Upper lobe of left lung (tissue), 6 donors: ENCODE results near the gene COX6A2. TPM values are rescaled to one million over a fixed set of nuclear protein-coding genes. Genes with fewer than 3 reads are reported as not detected.
A peak's percentile ranks its signal among the peaks of the same experiment; 100 is the strongest.
"Not testable (repeated sequence)": the region's sequence is repeated elsewhere in the genome, so short reads cannot be mapped to it uniquely, and the experiment has no call there.

Experiments used
- ATAC-seq, 2 donors: fragments of 200-7000 bp; cut with Tn5 transposase; one replicate each; pipeline ENCODE4 v1.9.1; 2022; ENCODE audit warnings: mild to moderate bottlenecking in 2 of 2, moderate library complexity in 2 of 2; ENCODE audit not compliant: low FRiP score in 2 of 2
- DNase-seq, 2 donors: peaks; one replicate each; pipeline ENCODE4 v3.0.0-alpha.2; 2019 to 2020
- H3K27ac ChIP-seq, 4 donors: fragments of 200-600 bp; sonication (generic); one replicate each; pipeline ENCODE4 v1.5.1; 2016 to 2019
- H3K27me3 ChIP-seq, 4 donors: fragments of 200-600 bp; sonication (generic); one replicate each; pipeline ENCODE4 v1.5.1; 2017 to 2019
- H3K36me3 ChIP-seq, 4 donors: fragments of 200-600 bp; sonication (generic); one replicate each; pipeline ENCODE4 v1.5.1; 2016 to 2019
- H3K4me1 ChIP-seq, 4 donors: fragments of 200-600 bp; sonication (generic); one replicate each; pipeline ENCODE4 v1.5.1; 2018 to 2019
- H3K4me3 ChIP-seq, 4 donors: fragments of 200-600 bp; sonication (generic); one replicate each; pipeline ENCODE4 v1.5.1; 2017 to 2019; ENCODE audit warnings: mild to moderate bottlenecking in 2 of 4, moderate library complexity in 1 of 4
- H3K9me3 ChIP-seq, 4 donors: fragments of 200-600 bp; sonication (generic); one replicate each; pipeline ENCODE4 v1.5.1; 2018 to 2019
- EP300 ChIP-seq, 4 donors: sonication (generic); formaldehyde crosslinking; IDR thresholded peaks; one replicate each; pipeline ENCODE4 v1.5.1; 2017; ENCODE audit warnings: antibody characterized with exemption in 4 of 4, control low read depth in 2 of 4
- POLR2A ChIP-seq, 4 donors: fragments of 450-650 bp; IDR thresholded peaks; one replicate each; pipeline ENCODE4 v1.5.1; 2016 to 2017; ENCODE audit warnings: antibody characterized with exemption in 4 of 4, mild to moderate bottlenecking in 2 of 4
- POLR2AphosphoS5 ChIP-seq, 2 donors: sonication (generic); formaldehyde crosslinking; IDR thresholded peaks; one replicate each; pipeline ENCODE4 v1.5.1; 2017; ENCODE audit warnings: antibody characterized with exemption in 2 of 2
- WGBS, 2 donors: methylation state at CpG; one replicate each; pipeline ENCODE4 v1.1.5; 2017 to 2018; 5-methylcytosine and 5-hydroxymethylcytosine counted together
- total RNA-seq, 6 donors: library from RNA; depleted of rRNA in 4 of 6; stranded (reverse); fragments of >200 nt in 4 of 6; gene quantifications; one replicate each; pipeline versions ENCODE4 v1.1.0 to v1.2.1, GENCODE V29; 2016 to 2021
- TF ChIP-seq, protein P1 (sequence below), 6 experiments: fragments of 450-650 bp in 4 of 6; fragments of 200-600 bp in 2 of 6; sonication (generic) in 2 of 6; IDR thresholded peaks; one replicate each; pipeline ENCODE4 v1.5.1; 2016 to 2019; ENCODE audit warnings: antibody characterized with exemption in 6 of 6
- donor health status: DM: no; HTN: no; CAD: no; lungs with moderate emphysema.
- donor health status: DM: no; HTN: yes; CAD: no; lungs with severe emphysema.

COX6A2 gene
- total RNA-seq, 6 donors from 2014 or later = not detected

DNA sequence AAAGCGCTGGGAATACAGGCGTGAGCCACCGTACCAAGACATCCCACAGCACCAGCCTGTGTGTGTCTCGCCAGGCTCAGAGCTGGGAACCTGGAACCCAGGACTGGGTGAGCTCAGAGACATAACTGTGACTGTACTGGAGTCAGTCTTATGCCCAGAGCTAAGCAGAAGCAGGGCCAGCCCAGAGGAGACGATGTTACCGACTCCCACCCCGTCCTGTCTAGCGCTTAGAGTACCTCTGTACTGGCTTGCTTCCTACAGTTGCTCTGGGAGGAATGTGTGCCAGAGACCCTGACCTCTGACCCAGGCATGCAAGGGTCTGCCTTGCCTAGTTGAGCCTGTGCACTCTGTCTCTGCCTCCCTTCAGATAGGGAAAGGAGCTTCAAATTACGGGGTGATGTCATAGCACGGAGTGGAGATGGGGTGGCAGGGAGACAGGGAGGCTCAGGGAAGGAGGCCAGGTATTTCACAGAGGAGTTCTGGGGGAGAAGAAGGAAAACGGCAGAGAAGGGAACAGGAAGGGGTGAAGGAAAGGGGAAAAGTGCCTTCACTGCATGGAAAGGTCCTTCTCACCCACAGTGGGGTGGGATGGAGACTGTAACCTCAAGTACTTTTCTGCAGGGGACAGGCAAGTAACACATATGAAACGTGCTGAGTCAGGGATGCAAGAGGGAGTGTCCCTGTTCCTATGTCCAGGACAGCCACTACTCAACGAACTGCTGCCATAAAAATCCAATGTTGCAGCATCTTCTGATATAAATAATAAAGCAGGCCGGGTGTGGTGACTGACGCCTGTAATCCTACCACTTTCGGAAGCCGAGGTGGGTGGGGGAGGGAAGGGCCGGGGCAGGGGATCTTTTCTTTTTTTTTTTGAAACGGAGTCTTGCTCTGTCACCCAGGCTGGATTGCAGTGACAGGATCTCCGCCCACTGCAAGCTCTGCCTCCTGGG, 25.4 kb upstream of the COX6A2 start:
- 56 to 57% methylated on average over 19 to 20 of the region's 20 CpGs for WGBS, 2 donors
- no peak overlapping the region for H3K4me3 ChIP-seq
- DNase-seq = peak in 1 of 2 donors; percentile 56
- peaks cover 0 to 4% (median 0%) of the 10 kb centered on the region in 4 donors for H3K36me3 ChIP-seq
- peak in 1 of 2 donors; percentile 41 for ATAC-seq
- H3K27me3 ChIP-seq = no peaks in the 10 kb centered on the region
- TF ChIP-seq EP300 (IDR thresholded peaks at IDR 0.05) = no peak
- no peak for TF ChIP-seq POLR2A (IDR thresholded peaks at IDR 0.05)
- TF ChIP-seq POLR2AphosphoS5 (IDR thresholded peaks at IDR 0.05) = no peak
- peak overlapping the region; percentile 3 to 68 (median 35) for H3K27ac ChIP-seq
- H3K9me3 ChIP-seq = no peaks in the 10 kb centered on the region
- H3K4me1 ChIP-seq = peaks cover 47 to 70% (median 60%) of the 10 kb centered on the region in 4 donors

- H3K27me3 ChIP-seq = no peaks in the 10 kb centered on the region
- ATAC-seq = peak in 1 of 2 donors; percentile 65
- TF ChIP-seq POLR2AphosphoS5 (IDR thresholded peaks at IDR 0.05) = no peak
- TF ChIP-seq, protein P1, sequence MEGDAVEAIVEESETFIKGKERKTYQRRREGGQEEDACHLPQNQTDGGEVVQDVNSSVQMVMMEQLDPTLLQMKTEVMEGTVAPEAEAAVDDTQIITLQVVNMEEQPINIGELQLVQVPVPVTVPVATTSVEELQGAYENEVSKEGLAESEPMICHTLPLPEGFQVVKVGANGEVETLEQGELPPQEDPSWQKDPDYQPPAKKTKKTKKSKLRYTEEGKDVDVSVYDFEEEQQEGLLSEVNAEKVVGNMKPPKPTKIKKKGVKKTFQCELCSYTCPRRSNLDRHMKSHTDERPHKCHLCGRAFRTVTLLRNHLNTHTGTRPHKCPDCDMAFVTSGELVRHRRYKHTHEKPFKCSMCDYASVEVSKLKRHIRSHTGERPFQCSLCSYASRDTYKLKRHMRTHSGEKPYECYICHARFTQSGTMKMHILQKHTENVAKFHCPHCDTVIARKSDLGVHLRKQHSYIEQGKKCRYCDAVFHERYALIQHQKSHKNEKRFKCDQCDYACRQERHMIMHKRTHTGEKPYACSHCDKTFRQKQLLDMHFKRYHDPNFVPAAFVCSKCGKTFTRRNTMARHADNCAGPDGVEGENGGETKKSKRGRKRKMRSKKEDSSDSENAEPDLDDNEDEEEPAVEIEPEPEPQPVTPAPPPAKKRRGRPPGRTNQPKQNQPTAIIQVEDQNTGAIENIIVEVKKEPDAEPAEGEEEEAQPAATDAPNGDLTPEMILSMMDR (IDR thresholded peaks at IDR 0.05) = no peak
- TF ChIP-seq POLR2A (IDR thresholded peaks at IDR 0.05) = no peak
- no peak for TF ChIP-seq EP300 (IDR thresholded peaks at IDR 0.05)
- H3K36me3 ChIP-seq = peaks cover 0 to 4% (median 0%) of the 10 kb centered on the region in 4 donors
- H3K9me3 ChIP-seq = no peaks in the 10 kb centered on the region
- H3K27ac ChIP-seq = peak overlapping the region; percentile 9 to 68 (median 52)
- DNase-seq = no peak
- H3K4me3 ChIP-seq = no peak overlapping the region
- 67 to 68% methylated on average over 3 of the region's 3 CpGs for WGBS, 2 donors
- peaks cover 40 to 61% (median 56%) of the 10 kb centered on the region in 4 donors for H3K4me1 ChIP-seq
Observed at GRCh38 chr16:31452631-31453106, 24.5 kb upstream of the COX6A2 start.

DNA sequence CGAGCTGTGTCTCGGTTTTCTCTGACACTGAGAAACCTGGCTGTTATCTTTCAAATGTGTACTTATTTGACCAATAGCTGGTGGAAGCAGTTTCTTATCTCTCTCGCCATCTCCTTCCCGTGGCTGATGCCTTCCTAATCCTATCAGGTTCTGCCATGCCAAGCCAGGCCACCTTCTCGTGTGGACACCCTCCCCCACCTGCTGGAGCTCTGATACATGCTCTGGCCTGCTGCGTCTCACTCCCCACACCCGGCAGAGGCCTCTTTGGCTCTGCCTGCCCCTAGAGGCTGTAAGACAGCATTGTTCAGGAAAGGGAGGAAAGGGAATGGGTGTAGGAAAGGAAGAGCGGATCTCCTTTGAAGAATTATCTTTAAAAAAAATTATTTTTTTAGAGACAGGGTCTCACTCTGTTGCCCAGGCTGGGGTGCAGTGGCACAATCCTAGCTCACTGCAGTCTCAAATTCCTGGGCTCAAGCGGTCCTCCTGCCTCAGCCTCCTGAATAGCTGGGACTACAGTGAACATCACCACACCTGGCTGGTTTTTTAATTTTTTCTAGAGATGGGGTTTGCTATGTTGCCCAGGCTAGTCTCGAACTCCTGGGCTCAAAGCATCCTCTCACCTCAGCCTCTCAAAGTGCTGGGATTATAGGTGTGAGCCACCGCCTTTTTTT, 23.7 kb upstream of the COX6A2 start:
- ATAC-seq (peak; percentile 71 to 79), DNase-seq (peak in 1 of 2 donors; percentile 46)
- WGBS, 2 donors = 49 to 51% methylated on average over 11 of the region's 11 CpGs
- no peaks in the 10 kb centered on the region for H3K9me3 ChIP-seq
- peak overlapping the region in 1 of 4 donors; percentile 61 for H3K27ac ChIP-seq
- H3K4me1 ChIP-seq = peaks cover 31 to 53% (median 48%) of the 10 kb centered on the region in 4 donors
- H3K27me3 ChIP-seq = no peaks in the 10 kb centered on the region
- H3K36me3 ChIP-seq = peaks cover 0 to 3% (median 0%) of the 10 kb centered on the region in 4 donors
- H3K4me3 ChIP-seq = no peak overlapping the region
- no peak for TF ChIP-seq POLR2AphosphoS5 (IDR thresholded peaks at IDR 0.05)
- TF ChIP-seq, protein P1 (IDR thresholded peaks at IDR 0.05) = peak; percentile 22 to 53 (median 40)

GRCh38 chr16:31451201-31451600, 23.0 kb upstream of the COX6A2 start:
- no peak overlapping the region for H3K4me3 ChIP-seq
- WGBS, 2 donors = 78 to 88% methylated on average over 5 of the region's 5 CpGs
- TF ChIP-seq POLR2A (IDR thresholded peaks at IDR 0.05) (no peak), POLR2AphosphoS5 (IDR thresholded peaks at IDR 0.05) (no peak), EP300 (IDR thresholded peaks at IDR 0.05) (no peak)
- TF ChIP-seq, protein P1 (IDR thresholded peaks at IDR 0.05) = no peak
- no peaks in the 10 kb centered on the region for H3K36me3 ChIP-seq
- no peaks in the 10 kb centered on the region for H3K27me3 ChIP-seq
- DNase-seq (no peak), ATAC-seq (no peak)
- no peaks in the 10 kb centered on the region for H3K9me3 ChIP-seq
- H3K4me1 ChIP-seq = peaks cover 28 to 46% (median 43%) of the 10 kb centered on the region in 4 donors
- H3K27ac ChIP-seq = no peak overlapping the region

- DNase-seq, H3K4me3 ChIP-seq, H3K27ac ChIP-seq, H3K27me3 ChIP-seq, H3K36me3 ChIP-seq, H3K9me3 ChIP-seq, ATAC-seq: not testable (repeated sequence)
- H3K4me1 ChIP-seq = peaks cover 3 to 13% (median 8%) of the 10 kb centered on the region in 4 donors
- WGBS, 2 donors = 70% methylated on average over 6 of the region's 6 CpGs
Observed at GRCh38 chr16:31445931-31446330, 17.8 kb upstream of the COX6A2 start.
